Mesothelial cell of epicardium (in vitro differentiated cells): ENCODE measurements around the gene OBP2A. TPM values are rescaled to one million over a fixed set of nuclear protein-coding genes. Genes with fewer than 3 reads are reported as not detected.

ENCODE experiments used
- DNase-seq, 2 experiments: peaks; one replicate each; pipeline ENCODE4 v3.0.0; 2021; ENCODE audit warnings: low spot score in 2 of 2; ENCODE audit not compliant: unreplicated experiment in 2 of 2
- H3K27ac Mint-ChIP-seq: 2 replicates; pipeline ENCODE4 v1.8.0; 2021; ENCODE audit warnings: mixed read lengths
- H3K27me3 Mint-ChIP-seq: 2 replicates; pipeline ENCODE4 v1.8.0; 2021; ENCODE audit warnings: low read depth, mixed read lengths
- H3K36me3 Mint-ChIP-seq: 2 replicates; pipeline ENCODE4 v1.8.0; 2021; ENCODE audit warnings: mixed read lengths
- H3K4me1 Mint-ChIP-seq: 2 replicates; pipeline ENCODE4 v1.8.0; 2021; ENCODE audit warnings: mixed read lengths
- H3K4me3 Mint-ChIP-seq: 2 replicates; pipeline ENCODE4 v1.8.0; 2021; ENCODE audit warnings: mild to moderate bottlenecking, moderate library complexity, mixed read lengths
- H3K9me3 Mint-ChIP-seq: 2 replicates; pipeline ENCODE4 v1.8.0; 2021; ENCODE audit warnings: mixed read lengths
- CTCF ChIP-seq: fragments of 200-600 bp; sonication (generic); IDR thresholded peaks from one replicate; pipeline ENCODE4 v1.5.0; 2021; ENCODE audit warnings: antibody characterized with exemption; ENCODE audit not compliant: unreplicated experiment
- total RNA-seq: library from RNA; stranded (reverse); gene quantifications from 3 replicates; pipeline ENCODE4 v1.2.1, GENCODE V29; 2021

The OBP2A gene
- total RNA-seq, 1 donor from 2014 or later: not detected

GRCh38 chr9:135562235-135562745 lies 16.4 kb downstream of the OBP2A start:
- DNase-seq: no peak
- Mint-ChIP-seq H3K4me1 (peaks cover 5% of the 10 kb centered on the region), H3K4me3 (no peak overlapping the region), H3K36me3 (no peaks in the 10 kb centered on the region), H3K27ac (no peak overlapping the region), H3K9me3 (no peaks in the 10 kb centered on the region), H3K27me3 (peaks cover 2% of the 10 kb centered on the region)
- no peak for TF ChIP-seq CTCF

- Mint-ChIP-seq H3K4me1 (peaks cover 5% of the 10 kb centered on the region), H3K36me3 (no peaks in the 10 kb centered on the region), H3K27me3 (peaks cover 2% of the 10 kb centered on the region), H3K27ac (no peak overlapping the region), H3K9me3 (no peaks in the 10 kb centered on the region), H3K4me3 (no peak overlapping the region)
- no peak for TF ChIP-seq CTCF
- no peak for DNase-seq
Measured at GRCh38 chr9:135563039-135563476, 17.1 kb downstream of the OBP2A start.

GRCh38 chr9:135563858-135564257 lies 17.9 kb downstream of the OBP2A start:
- H3K4me1 Mint-ChIP-seq: peaks cover 5% of the 10 kb centered on the region
- H3K9me3 Mint-ChIP-seq: peaks cover under 1% of the 10 kb centered on the region
- H3K4me3 Mint-ChIP-seq: no peak overlapping the region
- H3K36me3 Mint-ChIP-seq: no peaks in the 10 kb centered on the region
- H3K27me3 Mint-ChIP-seq: peaks cover 3% of the 10 kb centered on the region
- TF ChIP-seq CTCF: no peak
- no peak overlapping the region for H3K27ac Mint-ChIP-seq
- no peak for DNase-seq

- no peak for DNase-seq
- no peak overlapping the region for H3K4me3 Mint-ChIP-seq
- H3K36me3 Mint-ChIP-seq: no peaks in the 10 kb centered on the region
- H3K9me3 Mint-ChIP-seq: peaks cover 11% of the 10 kb centered on the region
- no peak overlapping the region for H3K27ac Mint-ChIP-seq
- peaks cover 5% of the 10 kb centered on the region for H3K4me1 Mint-ChIP-seq
- no peak for TF ChIP-seq CTCF
- H3K27me3 Mint-ChIP-seq: peaks cover 5% of the 10 kb centered on the region
Measured at GRCh38 chr9:135565141-135565628, 19.3 kb downstream of the OBP2A start.

- Mint-ChIP-seq H3K27ac (no peak overlapping the region), H3K4me3 (no peak overlapping the region), H3K4me1 (peaks cover 4% of the 10 kb centered on the region), H3K36me3 (no peaks in the 10 kb centered on the region), H3K9me3 (peaks cover 14% of the 10 kb centered on the region), H3K27me3 (peaks cover 5% of the 10 kb centered on the region)
- no peak for DNase-seq
- no peak for TF ChIP-seq CTCF
Measured at GRCh38 chr9:135565636-135566035, 19.7 kb downstream of the OBP2A start.

- DNase-seq: no peak
- no peak for TF ChIP-seq CTCF
- H3K4me1 Mint-ChIP-seq: no peaks in the 10 kb centered on the region
- H3K36me3 Mint-ChIP-seq: no peaks in the 10 kb centered on the region
- peaks cover 20% of the 10 kb centered on the region for H3K9me3 Mint-ChIP-seq
- no peak overlapping the region for H3K27ac Mint-ChIP-seq
- no peak overlapping the region for H3K4me3 Mint-ChIP-seq
- peaks cover 5% of the 10 kb centered on the region for H3K27me3 Mint-ChIP-seq
Measured at GRCh38 chr9:135566552-135566951, 20.6 kb downstream of the OBP2A start.
